NCI-H2227 (cell line): ENCODE data around the gene USP17L30.
"Not testable (repeated sequence)": the region's sequence is repeated elsewhere in the genome, so short reads cannot be mapped to it uniquely, and the experiment has no call there.

ENCODE experiments used
- DNase-seq: peaks from one replicate; lab custom pipeline; 2025; ENCODE audit not compliant: unreplicated experiment; lab: John Stamatoyannopoulos, UW

Gene USP17L30, protein sequence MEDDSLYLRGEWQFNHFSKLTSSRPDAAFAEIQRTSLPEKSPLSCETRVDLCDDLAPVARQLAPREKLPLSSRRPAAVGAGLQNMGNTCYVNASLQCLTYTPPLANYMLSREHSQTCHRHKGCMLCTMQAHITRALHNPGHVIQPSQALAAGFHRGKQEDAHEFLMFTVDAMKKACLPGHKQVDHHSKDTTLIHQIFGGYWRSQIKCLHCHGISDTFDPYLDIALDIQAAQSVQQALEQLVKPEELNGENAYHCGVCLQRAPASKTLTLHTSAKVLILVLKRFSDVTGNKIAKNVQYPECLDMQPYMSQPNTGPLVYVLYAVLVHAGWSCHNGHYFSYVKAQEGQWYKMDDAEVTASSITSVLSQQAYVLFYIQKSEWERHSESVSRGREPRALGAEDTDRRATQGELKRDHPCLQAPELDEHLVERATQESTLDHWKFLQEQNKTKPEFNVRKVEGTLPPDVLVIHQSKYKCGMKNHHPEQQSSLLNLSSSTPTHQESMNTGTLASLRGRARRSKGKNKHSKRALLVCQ

GRCh38 chr4:9362829-9363228 is at the start of gene USP17L30:
Gene USP17L30 (plus strand): TSS chr4:9363129. CDS start chr4:9363129, 0 bp downstream.
- DNase-seq: not testable (repeated sequence)

- DNase-seq: not testable (repeated sequence)
These were observed 38.7 kb upstream of the USP17L30 start for GRCh38 chr4:9324191-9324590.

GRCh38 chr4:9324865-9325264 is 38.1 kb upstream of the USP17L30 start, which contains the start of gene USP17L24:
Gene USP17L24 (plus strand): TSS chr4:9325165. CDS start chr4:9325165, 0 bp downstream.
- DNase-seq: not testable (repeated sequence)

DNA sequence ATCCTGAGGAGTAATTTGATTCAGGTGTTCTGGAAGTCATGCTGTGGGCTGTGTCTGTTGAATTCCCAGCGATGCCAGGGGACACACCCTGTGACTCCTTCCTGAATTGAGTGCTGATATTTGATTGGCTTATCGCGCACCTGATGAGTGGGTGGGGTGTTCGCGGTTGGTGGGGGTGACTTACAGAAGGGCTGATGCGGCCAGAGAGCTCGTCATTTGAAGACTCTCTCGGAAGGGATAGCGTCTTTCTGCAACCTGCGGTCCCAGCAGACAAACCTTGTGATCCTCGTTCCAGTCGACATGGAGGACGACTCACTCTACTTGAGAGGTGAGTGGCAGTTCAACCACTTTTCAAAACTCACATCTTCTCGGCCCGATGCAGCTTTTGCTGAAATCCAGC is 33.3 kb upstream of the USP17L30 start, which contains the start of gene USP17L25:
TSS of gene USP17L25 (plus strand) at position 301 of the 400 bp plus-strand sequence. CDS start at position 301, 0 bp downstream.
- not testable (repeated sequence) for DNase-seq

DNA sequence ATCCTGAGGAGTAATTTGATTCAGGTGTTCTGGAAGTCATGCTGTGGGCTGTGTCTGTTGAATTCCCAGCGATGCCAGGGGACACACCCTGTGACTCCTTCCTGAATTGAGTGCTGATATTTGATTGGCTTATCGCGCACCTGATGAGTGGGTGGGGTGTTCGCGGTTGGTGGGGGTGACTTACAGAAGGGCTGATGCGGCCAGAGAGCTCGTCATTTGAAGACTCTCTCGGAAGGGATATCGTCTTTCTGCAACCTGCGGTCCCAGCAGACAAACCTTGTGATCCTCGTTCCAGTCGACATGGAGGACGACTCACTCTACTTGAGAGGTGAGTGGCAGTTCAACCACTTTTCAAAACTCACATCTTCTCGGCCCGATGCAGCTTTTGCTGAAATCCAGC is 28.6 kb upstream of the USP17L30 start, which contains the start of gene USP17L26:
TSS of gene USP17L26 (plus strand) at position 301 of the 400 bp plus-strand sequence. CDS start at position 301, 0 bp downstream.
- DNase-seq: not testable (repeated sequence)

DNA sequence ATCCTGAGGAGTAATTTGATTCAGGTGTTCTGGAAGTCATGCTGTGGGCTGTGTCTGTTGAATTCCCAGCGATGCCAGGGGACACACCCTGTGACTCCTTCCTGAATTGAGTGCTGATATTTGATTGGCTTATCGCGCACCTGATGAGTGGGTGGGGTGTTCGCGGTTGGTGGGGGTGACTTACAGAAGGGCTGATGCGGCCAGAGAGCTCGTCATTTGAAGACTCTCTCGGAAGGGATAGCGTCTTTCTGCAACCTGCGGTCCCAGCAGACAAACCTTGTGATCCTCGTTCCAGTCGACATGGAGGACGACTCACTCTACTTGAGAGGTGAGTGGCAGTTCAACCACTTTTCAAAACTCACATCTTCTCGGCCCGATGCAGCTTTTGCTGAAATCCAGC is 23.8 kb upstream of the USP17L30 start, which contains the start of gene USP17L5:
TSS of gene USP17L5 (plus strand) at position 301 of the 400 bp plus-strand sequence. CDS start at position 301, 0 bp downstream.
- DNase-seq: not testable (repeated sequence)

DNA sequence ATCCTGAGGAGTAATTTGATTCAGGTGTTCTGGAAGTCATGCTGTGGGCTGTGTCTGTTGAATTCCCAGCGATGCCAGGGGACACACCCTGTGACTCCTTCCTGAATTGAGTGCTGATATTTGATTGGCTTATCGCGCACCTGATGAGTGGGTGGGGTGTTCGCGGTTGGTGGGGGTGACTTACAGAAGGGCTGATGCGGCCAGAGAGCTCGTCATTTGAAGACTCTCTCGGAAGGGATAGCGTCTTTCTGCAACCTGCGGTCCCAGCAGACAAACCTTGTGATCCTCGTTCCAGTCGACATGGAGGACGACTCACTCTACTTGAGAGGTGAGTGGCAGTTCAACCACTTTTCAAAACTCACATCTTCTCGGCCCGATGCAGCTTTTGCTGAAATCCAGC is 19.1 kb upstream of the USP17L30 start, which contains the start of gene USP17L27:
TSS of gene USP17L27 (plus strand) at position 301 of the 400 bp plus-strand sequence. CDS start at position 301, 0 bp downstream.
- not testable (repeated sequence) for DNase-seq

DNA sequence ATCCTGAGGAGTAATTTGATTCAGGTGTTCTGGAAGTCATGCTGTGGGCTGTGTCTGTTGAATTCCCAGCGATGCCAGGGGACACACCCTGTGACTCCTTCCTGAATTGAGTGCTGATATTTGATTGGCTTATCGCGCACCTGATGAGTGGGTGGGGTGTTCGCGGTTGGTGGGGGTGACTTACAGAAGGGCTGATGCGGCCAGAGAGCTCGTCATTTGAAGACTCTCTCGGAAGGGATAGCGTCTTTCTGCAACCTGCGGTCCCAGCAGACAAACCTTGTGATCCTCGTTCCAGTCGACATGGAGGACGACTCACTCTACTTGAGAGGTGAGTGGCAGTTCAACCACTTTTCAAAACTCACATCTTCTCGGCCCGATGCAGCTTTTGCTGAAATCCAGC is 14.3 kb upstream of the USP17L30 start, which contains the start of gene USP17L28:
TSS of gene USP17L28 (plus strand) at position 301 of the 400 bp plus-strand sequence. CDS start at position 301, 0 bp downstream.
- DNase-seq: not testable (repeated sequence)

- not testable (repeated sequence) for DNase-seq
These were observed 12.1 kb upstream of the USP17L30 start for GRCh38 chr4:9350866-9351265.

- DNase-seq: not testable (repeated sequence)
These were observed 9.6 kb upstream of the USP17L30 start, which contains the start of gene USP17L29 for GRCh38 chr4:9353338-9353737. Gene USP17L29 (plus strand): TSS chr4:9353638. CDS start chr4:9353638, 0 bp downstream.

DNA sequence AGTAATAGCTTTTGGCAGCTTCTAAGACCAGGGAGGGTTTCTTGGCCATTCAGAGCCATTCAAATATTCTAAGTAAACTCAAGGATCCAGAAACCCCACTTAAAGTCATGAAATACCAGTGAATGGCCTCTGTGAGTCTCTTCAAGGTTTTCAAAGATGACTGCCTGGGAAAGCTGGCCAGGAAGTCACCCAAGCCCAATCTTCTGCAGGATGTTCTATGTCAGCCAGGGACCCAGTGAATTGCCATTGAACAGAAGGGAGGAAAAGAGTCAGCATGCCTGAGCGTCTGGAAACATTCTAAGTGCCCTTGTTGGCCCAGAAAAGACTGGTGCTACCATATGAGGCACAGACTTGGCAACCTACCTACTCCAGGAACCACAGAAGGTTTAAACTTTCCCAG is 17.0 kb downstream of the USP17L30 start:
- not testable (repeated sequence) for DNase-seq

- peak; percentile 0 for DNase-seq
These were observed 18.1 kb downstream of the USP17L30 start for GRCh38 chr4:9381012-9381534.

- DNase-seq: no peak
These were observed 21.2 kb downstream of the USP17L30 start for GRCh38 chr4:9384126-9384525.

GRCh38 chr4:9389001-9389400 is 26.1 kb downstream of the USP17L30 start:
- not testable (repeated sequence) for DNase-seq

DNA sequence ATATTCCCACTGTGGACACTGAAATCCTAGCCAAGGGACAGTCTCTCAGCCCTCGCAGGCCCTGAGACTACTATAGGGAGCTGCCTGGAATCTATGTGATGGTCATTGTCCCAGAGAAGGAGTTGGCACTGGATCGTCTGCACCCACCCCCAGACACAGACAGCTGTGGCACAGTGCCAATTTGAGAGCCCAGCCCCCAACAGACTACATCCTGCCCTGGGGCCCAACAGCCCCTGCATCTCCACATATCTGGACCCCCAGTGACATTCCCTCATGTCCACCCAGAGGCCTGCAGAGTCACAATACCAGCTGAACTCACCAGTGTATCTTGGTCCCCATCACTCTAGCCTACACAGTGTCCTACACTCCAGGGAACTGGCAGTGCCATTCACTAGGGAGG is 42.8 kb downstream of the USP17L30 start:
- DNase-seq: not testable (repeated sequence)

- DNase-seq: not testable (repeated sequence)
These were observed 43.6 kb downstream of the USP17L30 start for GRCh38 chr4:9406491-9406890.

GRCh38 chr4:9409793-9410192 is 46.9 kb downstream of the USP17L30 start:
- DNase-seq: no peak
